HEK293 (cell line): Measurements from ENCODE around the gene CLN6.

Experiments used
- CTCF ChIA-PET: fragments of 350-600 bp; formaldehyde crosslinking; extraction: SDS; loops from one replicate; lab custom pipeline; 2021; ENCODE audit warnings: antibody characterized with exemption; lab: Yijun Ruan, JAX
- POLR2A ChIA-PET: fragments of 300-600 bp; formaldehyde crosslinking; extraction: SDS; loops from one replicate; lab custom pipeline; 2020; ENCODE audit warnings: antibody characterized with exemption, inconsistent platforms; lab: Yijun Ruan, JAX
- H3K27ac ChIP-seq: fragments of 200-500 bp; sonication (Bioruptor generic); 2 replicates; pipeline ENCODE4 v1.5.1; 2014; ENCODE audit warnings: low read depth, low read length, control low read depth, inconsistent platforms; ENCODE audit errors: extremely low read depth
- H3K36me3 ChIP-seq, 2 experiments: fragments of 200-500 bp in 1 of 2; sonication (Bioruptor generic) in 1 of 2; 1 replicate in 1 of 2; 2 replicates in 1 of 2; pipeline ENCODE4 v1.5.1; 2014 to 2017; ENCODE audit warnings: inconsistent platforms in 2 of 2, low read length in 2 of 2; ENCODE audit not compliant: control insufficient read depth in 2 of 2, insufficient read depth in 1 of 2
- H3K4me1 ChIP-seq: fragments of 200-500 bp; sonication (Bioruptor generic); 2 replicates; pipeline ENCODE4 v1.5.1; 2014; ENCODE audit warnings: mild to moderate bottlenecking, low read length, inconsistent platforms; ENCODE audit not compliant: control insufficient read depth, insufficient read depth
- H3K4me3 ChIP-seq: 2 replicates; pipeline ENCODE4 v1.5.1; 2011; ENCODE audit warnings: low read depth, mild to moderate bottlenecking, control low read depth, low read length, moderate library complexity
- H3K9me3 ChIP-seq: fragments of 200-500 bp; sonication (Bioruptor generic); 2 replicates; pipeline ENCODE4 v1.5.1; 2014; ENCODE audit warnings: low read depth, low read length, inconsistent platforms; ENCODE audit not compliant: control insufficient read depth, insufficient read depth
- EGR2 ChIP-seq: fragments of 450-650 bp; formaldehyde crosslinking; IDR thresholded peaks from 2 replicates; pipeline ENCODE4 v1.5.1; 2016; ENCODE audit warnings: low read depth, missing biosample characterization, missing genetic modification characterization
- GLIS1 ChIP-seq: fragments of 450-650 bp; formaldehyde crosslinking; IDR thresholded peaks from 2 replicates; pipeline ENCODE4 v1.5.1; 2016; ENCODE audit warnings: missing biosample characterization, missing genetic modification characterization
- GLIS2 ChIP-seq: fragments of 450-650 bp; formaldehyde crosslinking; IDR thresholded peaks from 2 replicates; pipeline ENCODE4 v1.5.1; 2016; ENCODE audit warnings: missing biosample characterization, missing genetic modification characterization
- PATZ1 ChIP-seq: fragments of 450-650 bp; formaldehyde crosslinking; IDR thresholded peaks from 2 replicates; pipeline ENCODE4 v1.5.1; 2016; ENCODE audit warnings: missing biosample characterization, missing genetic modification characterization
- SCRT2 ChIP-seq: fragments of 450-650 bp; formaldehyde crosslinking; IDR thresholded peaks from 2 replicates; pipeline ENCODE4 v1.5.1; 2016; ENCODE audit warnings: missing biosample characterization, missing genetic modification characterization
- ZFHX2 ChIP-seq: fragments of 450-650 bp; formaldehyde crosslinking; conservative IDR thresholded peaks from 2 replicates; pipeline ENCODE4 v1.5.1; 2016; ENCODE audit warnings: missing biosample characterization, missing genetic modification characterization
- ZNF132 ChIP-seq: fragments of 450-650 bp; formaldehyde crosslinking; IDR thresholded peaks from 2 replicates; pipeline ENCODE4 v1.5.1; 2017; ENCODE audit warnings: missing biosample characterization, missing genetic modification characterization, borderline replicate concordance
- ZNF629 ChIP-seq: fragments of 450-650 bp; formaldehyde crosslinking; IDR thresholded peaks from 2 replicates; pipeline ENCODE4 v1.5.1; 2017; ENCODE audit warnings: missing biosample characterization, missing genetic modification characterization
- ZNF777 ChIP-seq: fragments of 450-650 bp; formaldehyde crosslinking; IDR thresholded peaks from 2 replicates; pipeline ENCODE4 v1.5.1; 2017; ENCODE audit warnings: missing biosample characterization, missing genetic modification characterization, borderline replicate concordance
- TF ChIP-seq, protein P1 (sequence below): fragments of 450-650 bp; formaldehyde crosslinking; IDR thresholded peaks from 2 replicates; pipeline ENCODE4 v1.5.1; 2016; ENCODE audit warnings: missing biosample characterization, missing genetic modification characterization, borderline replicate concordance
- TF ChIP-seq, protein P2 (sequence below): fragments of 450-650 bp; formaldehyde crosslinking; IDR thresholded peaks from 2 replicates; pipeline ENCODE4 v1.5.1; 2016; ENCODE audit warnings: missing biosample characterization, missing genetic modification characterization
- TF ChIP-seq, protein P3 (sequence below): fragments of 450-650 bp; formaldehyde crosslinking; IDR thresholded peaks from 2 replicates; pipeline ENCODE4 v1.5.0; 2017; ENCODE audit warnings: missing biosample characterization, missing genetic modification characterization, borderline replicate concordance

The CLN6 gene

DNA sequence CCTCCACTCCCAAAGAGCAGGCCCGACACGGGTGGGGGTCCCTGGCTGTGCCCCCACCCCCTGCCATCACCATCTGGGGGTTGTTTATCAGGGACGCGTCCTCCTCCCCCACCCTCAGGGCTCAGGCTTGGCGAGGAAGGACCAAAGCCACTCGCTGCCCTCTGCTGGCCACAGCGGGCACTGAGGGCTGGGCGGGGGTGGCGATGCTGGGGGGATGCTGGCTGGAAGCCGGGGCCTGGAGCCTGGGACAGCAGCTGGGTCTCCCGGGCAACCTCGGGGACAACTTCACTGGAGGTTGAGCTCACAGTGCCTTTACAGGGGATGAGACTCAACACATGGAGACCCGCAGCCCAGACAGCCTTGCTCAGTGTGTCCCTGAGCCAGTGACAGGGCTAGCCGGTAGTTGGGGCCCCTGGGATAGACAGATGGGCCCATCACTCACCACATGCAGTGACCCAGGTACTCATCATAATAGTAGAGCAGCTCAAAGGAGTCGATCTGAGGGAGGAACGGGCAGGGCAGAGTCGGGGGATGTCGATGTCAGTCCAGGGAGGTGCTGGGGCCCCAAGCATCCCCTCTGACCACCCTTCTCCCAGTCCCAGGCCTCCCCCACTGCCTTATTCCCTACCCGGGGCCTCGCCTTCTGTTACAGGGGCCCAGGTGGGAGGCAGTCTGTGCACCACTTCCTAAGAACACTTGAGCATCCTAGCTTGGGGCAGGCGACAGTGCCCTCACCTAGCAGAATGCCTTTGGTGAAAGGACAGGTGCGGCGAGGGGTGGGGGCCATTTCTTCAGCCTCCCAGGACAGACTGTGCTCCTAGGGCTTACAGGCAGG is 18.5 kb downstream of the CLN6 start (continued):
- TF ChIP-seq, protein P1, sequence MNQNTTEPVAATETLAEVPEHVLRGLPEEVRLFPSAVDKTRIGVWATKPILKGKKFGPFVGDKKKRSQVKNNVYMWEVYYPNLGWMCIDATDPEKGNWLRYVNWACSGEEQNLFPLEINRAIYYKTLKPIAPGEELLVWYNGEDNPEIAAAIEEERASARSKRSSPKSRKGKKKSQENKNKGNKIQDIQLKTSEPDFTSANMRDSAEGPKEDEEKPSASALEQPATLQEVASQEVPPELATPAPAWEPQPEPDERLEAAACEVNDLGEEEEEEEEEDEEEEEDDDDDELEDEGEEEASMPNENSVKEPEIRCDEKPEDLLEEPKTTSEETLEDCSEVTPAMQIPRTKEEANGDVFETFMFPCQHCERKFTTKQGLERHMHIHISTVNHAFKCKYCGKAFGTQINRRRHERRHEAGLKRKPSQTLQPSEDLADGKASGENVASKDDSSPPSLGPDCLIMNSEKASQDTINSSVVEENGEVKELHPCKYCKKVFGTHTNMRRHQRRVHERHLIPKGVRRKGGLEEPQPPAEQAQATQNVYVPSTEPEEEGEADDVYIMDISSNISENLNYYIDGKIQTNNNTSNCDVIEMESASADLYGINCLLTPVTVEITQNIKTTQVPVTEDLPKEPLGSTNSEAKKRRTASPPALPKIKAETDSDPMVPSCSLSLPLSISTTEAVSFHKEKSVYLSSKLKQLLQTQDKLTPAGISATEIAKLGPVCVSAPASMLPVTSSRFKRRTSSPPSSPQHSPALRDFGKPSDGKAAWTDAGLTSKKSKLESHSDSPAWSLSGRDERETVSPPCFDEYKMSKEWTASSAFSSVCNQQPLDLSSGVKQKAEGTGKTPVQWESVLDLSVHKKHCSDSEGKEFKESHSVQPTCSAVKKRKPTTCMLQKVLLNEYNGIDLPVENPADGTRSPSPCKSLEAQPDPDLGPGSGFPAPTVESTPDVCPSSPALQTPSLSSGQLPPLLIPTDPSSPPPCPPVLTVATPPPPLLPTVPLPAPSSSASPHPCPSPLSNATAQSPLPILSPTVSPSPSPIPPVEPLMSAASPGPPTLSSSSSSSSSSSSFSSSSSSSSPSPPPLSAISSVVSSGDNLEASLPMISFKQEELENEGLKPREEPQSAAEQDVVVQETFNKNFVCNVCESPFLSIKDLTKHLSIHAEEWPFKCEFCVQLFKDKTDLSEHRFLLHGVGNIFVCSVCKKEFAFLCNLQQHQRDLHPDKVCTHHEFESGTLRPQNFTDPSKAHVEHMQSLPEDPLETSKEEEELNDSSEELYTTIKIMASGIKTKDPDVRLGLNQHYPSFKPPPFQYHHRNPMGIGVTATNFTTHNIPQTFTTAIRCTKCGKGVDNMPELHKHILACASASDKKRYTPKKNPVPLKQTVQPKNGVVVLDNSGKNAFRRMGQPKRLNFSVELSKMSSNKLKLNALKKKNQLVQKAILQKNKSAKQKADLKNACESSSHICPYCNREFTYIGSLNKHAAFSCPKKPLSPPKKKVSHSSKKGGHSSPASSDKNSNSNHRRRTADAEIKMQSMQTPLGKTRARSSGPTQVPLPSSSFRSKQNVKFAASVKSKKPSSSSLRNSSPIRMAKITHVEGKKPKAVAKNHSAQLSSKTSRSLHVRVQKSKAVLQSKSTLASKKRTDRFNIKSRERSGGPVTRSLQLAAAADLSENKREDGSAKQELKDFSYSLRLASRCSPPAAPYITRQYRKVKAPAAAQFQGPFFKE (tag by site-specific recombination), result no peak
- TF ChIP-seq ZFHX2 (tag by site-specific recombination) (0 out of 2 replicates have a peak, but pooled peaks have one; percentile 26), PATZ1 (peak; percentile 87), GLIS2 (tag by site-specific recombination) (peak; percentile 74; the same call in 1 of the 2 replicates), GLIS1 (tag by site-specific recombination) (0 out of 2 replicates have a peak, but pooled peaks have one; percentile 19), EGR2 (tag by site-specific recombination) (peak; percentile 25; the same call in 1 of the 2 replicates)
- TF ChIP-seq, protein P2, sequence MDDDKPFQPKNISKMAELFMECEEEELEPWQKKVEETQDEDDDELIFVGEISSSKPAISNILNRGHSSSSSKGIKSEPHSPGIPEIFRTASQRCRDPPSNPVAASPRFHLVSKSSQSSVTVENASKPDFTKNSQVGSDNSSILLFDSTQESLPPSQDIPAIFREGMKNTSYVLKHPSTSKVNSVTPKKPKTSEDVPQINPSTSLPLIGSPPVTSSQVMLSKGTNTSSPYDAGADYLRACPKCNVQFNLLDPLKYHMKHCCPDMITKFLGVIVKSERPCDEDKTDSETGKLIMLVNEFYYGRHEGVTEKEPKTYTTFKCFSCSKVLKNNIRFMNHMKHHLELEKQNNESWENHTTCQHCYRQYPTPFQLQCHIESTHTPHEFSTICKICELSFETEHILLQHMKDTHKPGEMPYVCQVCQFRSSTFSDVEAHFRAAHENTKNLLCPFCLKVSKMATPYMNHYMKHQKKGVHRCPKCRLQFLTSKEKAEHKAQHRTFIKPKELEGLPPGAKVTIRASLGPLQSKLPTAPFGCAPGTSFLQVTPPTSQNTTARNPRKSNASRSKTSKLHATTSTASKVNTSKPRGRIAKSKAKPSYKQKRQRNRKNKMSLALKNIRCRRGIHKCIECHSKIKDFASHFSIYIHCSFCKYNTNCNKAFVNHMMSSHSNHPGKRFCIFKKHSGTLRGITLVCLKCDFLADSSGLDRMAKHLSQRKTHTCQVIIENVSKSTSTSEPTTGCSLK (tag by site-specific recombination), result no peak

- Histone ChIP-seq H3K27ac (no peak overlapping the region), H3K9me3 (no peaks in the 10 kb centered on the region), H3K4me1 (no peaks in the 10 kb centered on the region), H3K4me3 (no peak overlapping the region), H3K36me3 (peaks cover 8 to 52% of the 10 kb centered on the region in 2 experiments; a peak in 2 of 3 replicates)
- POLR2A ChIA-PET, result no interaction called here
- TF ChIP-seq SCRT2 (tag by site-specific recombination) (no peak), ZNF777 (tag by site-specific recombination) (no peak), ZNF132 (tag by site-specific recombination) (no peak), ZNF629 (tag by site-specific recombination) (no peak)
- TF ChIP-seq, protein P3, sequence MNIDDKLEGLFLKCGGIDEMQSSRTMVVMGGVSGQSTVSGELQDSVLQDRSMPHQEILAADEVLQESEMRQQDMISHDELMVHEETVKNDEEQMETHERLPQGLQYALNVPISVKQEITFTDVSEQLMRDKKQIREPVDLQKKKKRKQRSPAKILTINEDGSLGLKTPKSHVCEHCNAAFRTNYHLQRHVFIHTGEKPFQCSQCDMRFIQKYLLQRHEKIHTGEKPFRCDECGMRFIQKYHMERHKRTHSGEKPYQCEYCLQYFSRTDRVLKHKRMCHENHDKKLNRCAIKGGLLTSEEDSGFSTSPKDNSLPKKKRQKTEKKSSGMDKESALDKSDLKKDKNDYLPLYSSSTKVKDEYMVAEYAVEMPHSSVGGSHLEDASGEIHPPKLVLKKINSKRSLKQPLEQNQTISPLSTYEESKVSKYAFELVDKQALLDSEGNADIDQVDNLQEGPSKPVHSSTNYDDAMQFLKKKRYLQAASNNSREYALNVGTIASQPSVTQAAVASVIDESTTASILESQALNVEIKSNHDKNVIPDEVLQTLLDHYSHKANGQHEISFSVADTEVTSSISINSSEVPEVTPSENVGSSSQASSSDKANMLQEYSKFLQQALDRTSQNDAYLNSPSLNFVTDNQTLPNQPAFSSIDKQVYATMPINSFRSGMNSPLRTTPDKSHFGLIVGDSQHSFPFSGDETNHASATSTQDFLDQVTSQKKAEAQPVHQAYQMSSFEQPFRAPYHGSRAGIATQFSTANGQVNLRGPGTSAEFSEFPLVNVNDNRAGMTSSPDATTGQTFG (tag by site-specific recombination), result no peak
- CTCF ChIA-PET, result interaction anchor here (0.6 to 2.8 kb wide), 9 partner anchors 8 to 814 kb away, joined by 3 to 9 read pairs (median 3); no protein-coding TSS in a partner anchor
Observed at GRCh38 chr15:68210409-68210756, 19.1 kb downstream of the CLN6 start.
